NAMALWA (cell line): ENCODE measurements around the gene RIPK4.
A peak's percentile ranks its signal among the peaks of the same experiment; 100 is the strongest.

Experiments used
- DNase-seq: peaks from one replicate; pipeline ENCODE4 v3.0.0-alpha.2; 2015; ENCODE audit warnings: low spot score

The RIPK4 gene

DNA sequence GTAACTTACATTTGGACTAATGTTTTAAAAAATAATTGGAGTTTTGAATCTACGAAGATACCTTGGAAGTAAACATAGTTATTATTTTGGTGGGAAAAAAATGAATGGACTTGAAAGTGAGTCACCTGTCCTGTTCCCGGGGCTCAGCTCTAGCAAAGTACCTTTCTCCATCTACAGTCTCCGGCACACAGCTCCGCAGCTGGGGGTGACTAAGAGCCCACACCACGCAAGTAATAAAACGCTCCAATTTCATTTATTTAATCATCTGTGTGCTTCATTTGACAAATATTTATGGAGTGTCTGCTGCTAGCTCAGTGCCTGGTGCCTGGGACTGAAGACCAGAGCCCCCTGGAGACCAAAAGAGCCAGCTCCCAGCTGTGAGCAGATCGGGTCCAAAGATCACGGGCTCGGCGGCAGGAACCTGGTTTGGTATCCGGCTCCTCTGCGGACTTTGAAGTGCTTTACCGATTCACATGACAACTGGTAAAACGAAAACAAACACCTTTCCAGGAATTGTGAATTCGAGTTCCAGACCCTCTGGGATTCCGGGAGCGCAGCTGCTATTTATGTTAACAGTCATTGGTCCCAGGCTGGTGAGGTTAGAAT lies 1.7 kb upstream of the RIPK4 start:
- DNase-seq, result peak; percentile 42

GRCh38 chr21:41767606-41768436 lies 969 bp upstream of the RIPK4 start:
- DNase-seq, result no peak

- no peak for DNase-seq
These were observed 624 bp downstream of the RIPK4 start for GRCh38 chr21:41765973-41766882.

DNA sequence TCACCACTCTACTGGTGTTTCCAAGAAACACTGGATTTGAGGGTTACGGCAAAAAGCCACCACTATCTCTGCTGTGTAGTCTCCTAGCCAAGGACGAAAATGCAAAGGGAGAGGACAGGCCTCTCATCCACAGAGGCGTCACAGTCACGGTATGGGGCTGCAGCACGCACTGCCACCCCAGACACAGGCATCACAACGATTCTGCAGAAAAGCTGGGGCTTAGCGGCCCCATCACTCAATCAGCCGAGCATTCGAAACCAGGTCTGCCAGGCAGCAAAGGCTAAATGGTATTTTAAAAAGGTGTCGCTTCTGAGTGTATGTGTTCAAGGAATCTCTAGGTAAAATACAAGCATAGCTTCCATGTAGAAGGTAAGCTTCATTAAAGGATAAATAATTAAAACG lies 1.4 kb downstream of the RIPK4 start:
- no peak for DNase-seq

DNA sequence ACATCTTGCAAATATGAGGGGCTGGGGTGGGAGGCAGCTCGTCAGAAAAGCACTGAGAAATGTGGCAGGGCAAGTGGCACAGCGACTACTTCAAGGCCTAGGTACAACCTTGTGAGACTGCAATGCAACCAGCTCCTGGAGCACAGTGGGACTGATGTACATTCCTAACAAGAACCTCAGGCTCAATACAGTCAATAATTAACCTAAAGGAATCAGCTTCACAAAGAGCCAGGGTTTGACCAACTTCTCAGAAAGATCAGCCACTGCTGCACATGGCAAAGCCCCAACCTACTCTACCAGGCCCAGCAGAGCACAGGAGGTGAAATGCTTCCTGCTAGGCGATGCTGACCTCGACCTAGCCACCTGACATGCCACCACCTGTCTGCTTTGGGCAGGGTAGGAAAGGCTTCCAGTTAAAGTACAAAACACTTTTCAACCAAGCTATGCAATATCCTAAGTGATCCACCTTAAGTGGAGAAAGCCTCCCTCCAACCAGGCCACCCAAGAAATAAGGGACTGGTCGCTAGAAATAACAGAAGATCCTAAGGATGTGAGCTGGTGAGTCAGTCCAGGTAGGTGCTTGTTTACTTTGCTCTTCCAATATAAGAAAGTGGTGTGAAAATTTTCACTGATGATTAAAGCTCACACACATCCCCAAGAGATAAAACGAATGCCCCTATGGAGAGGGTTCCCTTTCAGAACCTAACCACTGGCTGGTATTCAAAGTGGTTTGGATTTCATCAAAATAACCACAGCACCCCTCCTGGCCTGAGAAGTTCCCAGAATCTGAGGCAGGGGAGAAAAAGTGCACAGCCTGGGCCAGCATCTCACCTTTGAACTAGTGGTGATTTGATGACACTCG lies 2.1 kb downstream of the RIPK4 start:
- no peak for DNase-seq

GRCh38 chr21:41763996-41764395 lies 2.9 kb downstream of the RIPK4 start:
- no peak for DNase-seq

DNA sequence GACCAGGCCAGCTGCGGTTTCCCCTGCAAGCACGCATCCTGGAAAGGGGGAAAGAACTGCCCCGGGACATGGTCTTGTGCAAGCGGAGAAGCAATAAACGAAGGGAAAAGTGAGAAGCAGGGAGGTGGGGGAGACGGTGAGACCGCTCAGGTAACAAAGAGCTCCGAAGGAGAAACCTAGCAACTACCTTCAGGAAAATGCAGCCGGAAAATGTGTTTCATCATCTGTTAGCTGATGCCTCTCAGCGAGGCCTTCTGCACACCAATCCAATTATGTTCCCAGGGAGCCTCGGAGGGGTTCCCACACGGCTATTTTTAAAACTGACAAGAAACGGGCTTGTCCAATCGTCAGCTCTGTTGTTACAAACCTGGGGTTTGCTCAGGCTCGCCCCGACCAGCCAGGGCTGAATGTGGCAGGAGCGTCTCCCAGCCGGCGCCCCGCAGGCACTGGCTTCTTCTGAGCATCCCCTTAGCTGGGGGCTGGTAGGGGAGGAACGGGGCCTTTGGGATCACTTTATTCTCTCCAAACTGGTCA lies 3.4 kb downstream of the RIPK4 start:
- no peak for DNase-seq

GRCh38 chr21:41762753-41763152 lies 4.1 kb downstream of the RIPK4 start:
- DNase-seq, result no peak

- no peak for DNase-seq
These were observed 4.8 kb downstream of the RIPK4 start for GRCh38 chr21:41761934-41762635.

DNA sequence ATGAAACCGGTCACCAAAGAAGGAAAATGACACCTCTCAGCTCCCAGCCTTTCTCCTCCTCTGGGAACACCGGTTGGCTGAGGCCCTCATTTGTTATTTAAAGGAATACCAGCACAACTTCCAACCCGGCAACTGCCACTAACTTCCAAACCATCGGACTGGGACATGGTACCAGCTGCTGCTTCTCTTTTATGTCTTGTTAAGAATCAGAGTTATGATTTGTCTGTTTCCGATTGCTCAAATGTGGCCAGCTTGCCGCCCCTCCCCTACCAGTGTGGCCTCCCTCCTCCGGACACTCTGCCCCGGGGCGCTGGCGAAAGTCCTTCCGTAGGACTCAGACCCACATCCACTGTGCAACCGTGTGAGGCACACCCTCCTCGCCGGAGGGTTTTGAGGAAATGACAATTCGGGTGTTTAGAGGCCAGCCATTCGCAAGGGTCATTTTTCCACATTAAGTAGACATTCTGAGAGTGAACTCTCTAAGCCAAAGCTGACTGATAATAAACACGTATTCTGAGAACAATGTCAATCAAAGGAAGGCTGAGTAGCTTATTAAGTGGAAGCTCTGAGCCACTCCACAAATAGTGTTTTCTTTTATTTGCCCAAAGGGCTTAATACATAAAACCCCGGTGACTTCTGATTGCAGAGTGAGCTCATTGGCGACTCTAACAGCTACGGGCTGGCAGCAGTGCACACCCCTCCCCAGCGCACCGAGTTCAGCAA lies 5.5 kb downstream of the RIPK4 start:
- no peak for DNase-seq

- no peak for DNase-seq
These were observed 6.4 kb downstream of the RIPK4 start for GRCh38 chr21:41760411-41760810.

DNA sequence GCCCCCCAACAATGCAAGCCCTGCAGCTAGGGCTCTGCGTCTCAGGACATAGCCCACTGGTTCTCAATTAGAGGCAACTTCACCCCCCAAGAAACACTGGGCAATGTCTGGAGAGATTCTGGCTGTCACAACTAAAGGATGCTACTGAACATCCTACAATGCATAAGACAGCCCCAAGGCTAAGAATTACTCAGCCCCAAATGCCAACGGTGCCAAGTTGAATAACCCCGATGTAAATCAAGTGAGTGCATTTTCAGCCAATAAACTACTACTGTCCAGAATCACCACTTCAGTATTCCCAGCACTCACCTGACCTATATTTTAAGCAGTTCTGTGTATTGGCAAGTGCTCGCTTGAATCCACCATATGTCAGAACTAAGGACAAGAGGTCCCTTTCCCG lies 6.9 kb downstream of the RIPK4 start:
- no peak for DNase-seq

DNA sequence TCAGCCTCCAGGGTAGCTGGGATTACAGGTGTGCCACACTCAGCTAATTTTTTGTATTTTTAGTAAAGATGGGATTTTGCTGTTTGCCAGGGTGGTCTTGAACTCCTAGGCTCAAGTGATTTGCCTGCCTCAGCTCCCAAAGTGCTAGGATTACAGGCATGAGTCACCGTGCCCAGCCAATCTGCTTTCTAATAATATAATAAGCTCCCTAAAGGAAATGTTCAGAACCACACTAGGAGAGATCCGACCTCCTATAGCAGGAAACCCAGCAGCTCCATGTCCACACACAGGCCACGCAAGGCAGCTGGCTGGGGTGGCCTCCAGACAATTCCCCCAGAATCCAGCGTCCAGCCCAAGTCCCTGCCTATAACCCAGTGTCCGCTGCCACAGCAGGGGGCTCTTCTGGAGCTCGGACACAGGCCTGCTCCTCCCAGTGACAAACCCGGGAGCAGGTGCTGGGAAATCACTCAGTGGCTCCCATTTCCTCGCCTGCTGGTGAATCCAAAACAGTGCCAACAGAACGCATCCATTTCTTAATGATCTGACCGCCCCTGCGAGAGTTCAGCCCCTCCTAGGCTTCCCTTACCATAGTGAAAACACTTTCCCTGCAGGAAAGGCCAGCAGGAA lies 7.5 kb downstream of the RIPK4 start:
- no peak for DNase-seq

GRCh38 chr21:41758550-41758949 lies 8.3 kb downstream of the RIPK4 start:
- DNase-seq, result no peak

DNA sequence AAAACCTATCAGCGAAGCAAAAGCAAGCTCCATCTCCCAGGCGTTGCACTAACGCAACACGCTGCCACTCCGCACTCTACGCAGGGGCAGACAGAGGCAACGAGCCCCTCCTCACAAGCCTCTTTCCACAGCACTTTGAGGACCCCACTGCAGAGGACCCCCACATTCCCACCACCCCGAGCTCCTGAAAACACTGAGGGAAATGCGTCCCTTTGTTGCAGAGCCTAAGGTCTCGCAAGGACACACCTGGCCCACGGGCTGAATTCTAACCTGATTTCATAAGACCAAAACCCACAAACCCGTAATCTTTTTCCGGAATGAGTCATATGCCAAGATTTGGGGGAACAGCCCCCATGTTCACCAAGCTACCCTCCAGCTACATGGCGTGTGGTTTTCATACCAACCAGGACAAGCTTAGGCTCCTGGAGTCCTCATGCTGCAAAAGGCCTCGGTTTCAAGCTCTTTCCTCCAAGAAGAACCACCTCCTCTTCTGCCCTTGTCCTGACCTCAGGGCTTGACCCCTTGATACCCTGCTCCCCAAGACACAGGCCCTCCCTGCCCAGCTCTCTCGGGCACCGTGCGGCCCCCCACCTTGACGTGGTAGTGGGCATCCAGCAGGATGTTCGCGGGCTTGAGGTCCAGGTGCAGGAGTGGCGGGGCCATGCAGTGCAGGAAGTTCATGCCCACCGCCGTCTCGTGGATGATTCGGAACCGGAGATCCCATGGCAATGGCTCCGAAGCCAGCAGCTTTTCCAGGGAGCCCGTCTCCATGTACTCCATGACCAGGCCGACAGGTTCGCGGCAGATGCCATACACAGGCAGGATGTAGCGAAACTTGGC lies 10.7 kb downstream of the RIPK4 start:
- no peak for DNase-seq

DNA sequence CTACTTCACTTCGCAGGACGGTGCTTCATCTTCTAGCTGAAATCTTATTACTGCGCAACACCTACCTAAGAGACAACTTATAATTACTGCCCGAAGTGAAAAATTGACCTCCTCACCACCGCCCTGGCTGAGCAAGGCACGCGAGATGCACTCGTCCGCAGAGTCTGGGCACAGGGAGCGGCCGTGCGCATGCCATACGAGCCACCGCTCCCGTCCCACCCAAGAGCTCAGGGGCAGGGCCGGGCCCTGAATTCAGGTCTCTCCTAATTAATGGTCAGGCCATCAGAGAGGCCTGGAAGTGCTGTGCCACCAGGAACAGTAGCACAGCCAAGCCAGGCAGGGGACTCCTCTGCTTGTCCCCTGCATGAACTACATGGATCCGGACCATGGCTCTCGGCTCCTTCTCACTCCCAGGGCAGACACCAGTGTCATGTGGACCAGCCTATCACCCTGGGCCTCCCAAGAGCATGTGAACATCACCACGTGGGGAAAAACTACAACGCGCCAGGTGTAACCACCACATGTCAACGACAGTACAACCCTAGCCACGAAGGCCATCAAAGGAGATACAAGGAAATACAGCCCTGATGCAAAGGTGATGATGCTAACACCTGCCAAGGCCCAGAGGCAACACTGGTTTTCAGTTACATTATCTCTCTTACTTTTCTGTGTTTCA lies 11.5 kb downstream of the RIPK4 start:
- DNase-seq, result no peak

GRCh38 chr21:41754479-41754891 lies 12.4 kb downstream of the RIPK4 start:
- DNase-seq, result no peak
